ENCODE measurements around the gene FBP1. TPM values are rescaled to one million over a fixed set of nuclear protein-coding genes. Genes with fewer than 3 reads are reported as not detected.
A peak's percentile ranks its signal among the peaks of the same experiment; 100 is the strongest.

FBP1 gene
- polyA plus RNA-seq, 3 donors = 82.2 to 95.5 (median 84.4) TPM

DNA sequence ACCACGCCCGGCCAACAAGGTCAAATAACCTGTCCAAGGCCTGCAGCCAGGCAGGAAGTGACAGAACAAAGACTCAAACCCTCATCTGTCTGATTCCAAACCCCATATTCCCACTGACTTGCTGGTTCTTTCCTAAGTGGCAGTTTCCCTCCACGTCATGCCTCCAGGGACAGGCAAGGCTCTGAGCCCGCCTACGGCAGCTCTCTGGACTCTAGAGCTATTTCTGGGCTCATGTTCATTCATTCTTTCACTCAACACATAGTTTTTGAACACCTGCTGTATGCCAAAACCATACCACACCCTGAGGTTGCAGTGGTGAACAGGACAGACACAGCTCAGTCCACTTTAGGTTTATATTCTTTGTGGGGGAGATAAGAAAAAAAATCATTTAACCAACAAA, 5.2 kb upstream of the FBP1 start:
- intact Hi-C loops (cut with micrococcal nuclease) = no loop called here
- no peak overlapping the region for H3K9ac ChIP-seq (ENCODE audit: insufficient read depth, low read length, poor library complexity, severe bottlenecking)
- peak overlapping the region in 4 of 7 donors; percentile 30 to 88 (median 48) for H3K27ac Mint-ChIP-seq
- peaks cover 57 to 69% of the 10 kb centered on the region in 2 donors for H3K4me1 ChIP-seq (ENCODE audit: control insufficient read depth in 1 of 2, insufficient read depth in 2 of 2, low read length in 2 of 2)
- no peaks in the 10 kb centered on the region for H3K79me2 ChIP-seq (ENCODE audit: insufficient read depth, low read length)
- H3K27ac ChIP-seq (ENCODE audit: low read depth in 1 of 2, low read length in 2 of 2) = no peak overlapping the region
- peaks cover 0 to 7% (median 6%) of the 10 kb centered on the region in 3 donors for H3K27me3 Mint-ChIP-seq (ENCODE audit: low read depth in 3 of 3)
- no peaks in the 10 kb centered on the region for H3K27me3 ChIP-seq (ENCODE audit: control insufficient read depth in 2 of 2, insufficient read depth in 2 of 2, low read length in 2 of 2)
- H3K4me3 ChIP-seq (replicated peaks in 1 of 3; ENCODE audit: low read depth in 2 of 3, low read length in 3 of 3) = no peak overlapping the region
- no peak overlapping the region for H3K4me2 ChIP-seq (replicated peaks; ENCODE audit: extremely low read depth, low read length, poor library complexity, severe bottlenecking)
- H3K4me3 Mint-ChIP-seq = no peak overlapping the region
- peaks cover 67% of the 10 kb centered on the region for H3K4me1 Mint-ChIP-seq
- H3K36me3 Mint-ChIP-seq = peaks cover 0 to 7% of the 10 kb centered on the region in 2 donors
- H3K36me3 ChIP-seq (replicated peaks in 1 of 2; ENCODE audit: control insufficient read depth in 1 of 2, insufficient read depth in 2 of 2, low read length in 2 of 2) = no peaks in the 10 kb centered on the region
- no peak overlapping the region for H2AFZ ChIP-seq (ENCODE audit: insufficient read depth, low read depth, low read length, poor library complexity, severe bottlenecking)
- H4K20me1 ChIP-seq (ENCODE audit: insufficient read depth, low read length) = no peaks in the 10 kb centered on the region
- no peak for DNase-seq
- peaks cover 0 to 2% (median 0%) of the 10 kb centered on the region in 7 donors for H3K9me3 Mint-ChIP-seq
- TF ChIP-seq, protein P1, sequence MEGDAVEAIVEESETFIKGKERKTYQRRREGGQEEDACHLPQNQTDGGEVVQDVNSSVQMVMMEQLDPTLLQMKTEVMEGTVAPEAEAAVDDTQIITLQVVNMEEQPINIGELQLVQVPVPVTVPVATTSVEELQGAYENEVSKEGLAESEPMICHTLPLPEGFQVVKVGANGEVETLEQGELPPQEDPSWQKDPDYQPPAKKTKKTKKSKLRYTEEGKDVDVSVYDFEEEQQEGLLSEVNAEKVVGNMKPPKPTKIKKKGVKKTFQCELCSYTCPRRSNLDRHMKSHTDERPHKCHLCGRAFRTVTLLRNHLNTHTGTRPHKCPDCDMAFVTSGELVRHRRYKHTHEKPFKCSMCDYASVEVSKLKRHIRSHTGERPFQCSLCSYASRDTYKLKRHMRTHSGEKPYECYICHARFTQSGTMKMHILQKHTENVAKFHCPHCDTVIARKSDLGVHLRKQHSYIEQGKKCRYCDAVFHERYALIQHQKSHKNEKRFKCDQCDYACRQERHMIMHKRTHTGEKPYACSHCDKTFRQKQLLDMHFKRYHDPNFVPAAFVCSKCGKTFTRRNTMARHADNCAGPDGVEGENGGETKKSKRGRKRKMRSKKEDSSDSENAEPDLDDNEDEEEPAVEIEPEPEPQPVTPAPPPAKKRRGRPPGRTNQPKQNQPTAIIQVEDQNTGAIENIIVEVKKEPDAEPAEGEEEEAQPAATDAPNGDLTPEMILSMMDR (IDR thresholded peaks at IDR 0.05) = no peak
- 92% methylated on average over 5 of the region's 5 CpGs for WGBS (ENCODE audit: insufficient coverage)
- H3K9me3 ChIP-seq (replicated peaks in 1 of 2; ENCODE audit: control insufficient read depth in 1 of 2, insufficient read depth in 1 of 2, low read length in 2 of 2) = no peaks in the 10 kb centered on the region

DNA sequence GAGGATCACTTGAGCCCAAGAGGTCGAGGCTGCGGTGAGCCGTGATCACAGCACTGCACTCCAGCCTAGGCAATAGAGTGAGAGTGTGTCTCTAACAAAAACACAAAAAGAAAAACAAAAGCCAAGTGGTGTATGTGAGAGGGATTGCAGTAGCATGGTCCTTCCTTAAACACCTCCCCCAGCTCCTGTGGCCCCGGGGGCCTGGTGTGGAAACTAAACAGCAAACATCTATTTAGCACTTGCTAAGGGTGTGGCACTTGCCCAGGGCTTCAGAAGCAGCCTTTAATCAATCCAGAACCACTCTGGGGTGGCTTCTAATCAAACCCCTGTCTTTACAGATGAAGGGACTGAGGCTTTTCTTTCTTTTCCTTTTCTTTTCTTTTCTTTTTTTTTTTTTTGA, 4.4 kb upstream of the FBP1 start:
- 100% methylated on average over 3 of the region's 4 CpGs for WGBS (ENCODE audit: insufficient coverage)

More for the DNA sequence above, 4.4 kb upstream of the FBP1 start:
- TF ChIP-seq, protein P1 (IDR thresholded peaks at IDR 0.05) = no peak
- no peaks in the 10 kb centered on the region for H3K27me3 ChIP-seq (ENCODE audit: control insufficient read depth in 2 of 2, insufficient read depth in 2 of 2, low read length in 2 of 2)
- Mint-ChIP-seq H3K27me3 (ENCODE audit: low read depth in 3 of 3) (peaks cover 0 to 7% (median 6%) of the 10 kb centered on the region in 3 donors), H3K4me3 (no peak overlapping the region), H3K27ac (peak overlapping the region; percentile 88 to 97 (median 93)), H3K4me1 (peaks cover 61% of the 10 kb centered on the region), H3K9me3 (peaks cover 0 to 2% (median 0%) of the 10 kb centered on the region in 7 donors), H3K36me3 (peaks cover 0 to 8% of the 10 kb centered on the region in 2 donors)
- peak overlapping the region; percentile 12 for H2AFZ ChIP-seq (ENCODE audit: insufficient read depth, low read depth, low read length, poor library complexity, severe bottlenecking)
- DNase-seq = no peak
- H4K20me1 ChIP-seq (ENCODE audit: insufficient read depth, low read length) = no peaks in the 10 kb centered on the region
- H3K79me2 ChIP-seq (ENCODE audit: insufficient read depth, low read length) = peaks cover 6% of the 10 kb centered on the region
- H3K36me3 ChIP-seq (replicated peaks in 1 of 2; ENCODE audit: control insufficient read depth in 1 of 2, insufficient read depth in 2 of 2, low read length in 2 of 2) = no peaks in the 10 kb centered on the region
- no peaks in the 10 kb centered on the region for H3K9me3 ChIP-seq (replicated peaks in 1 of 2; ENCODE audit: control insufficient read depth in 1 of 2, insufficient read depth in 1 of 2, low read length in 2 of 2)
- H3K9ac ChIP-seq (ENCODE audit: insufficient read depth, low read length, poor library complexity, severe bottlenecking) = no peak overlapping the region
- peak overlapping the region; percentile 76 to 80 for H3K27ac ChIP-seq (ENCODE audit: low read depth in 1 of 2, low read length in 2 of 2)
- peak overlapping the region in 1 of 3 experiments; percentile 17 for H3K4me3 ChIP-seq (replicated peaks in 1 of 3; ENCODE audit: low read depth in 2 of 3, low read length in 3 of 3)
- peaks cover 52 to 66% of the 10 kb centered on the region in 2 donors for H3K4me1 ChIP-seq (ENCODE audit: control insufficient read depth in 1 of 2, insufficient read depth in 2 of 2, low read length in 2 of 2)
- intact Hi-C loops (cut with micrococcal nuclease) = no loop called here
- peak overlapping the region; percentile 30 for H3K4me2 ChIP-seq (replicated peaks; ENCODE audit: extremely low read depth, low read length, poor library complexity, severe bottlenecking)
